ENCODE measurements around the gene GLP2R. TPM values are rescaled to one million over a fixed set of nuclear protein-coding genes. Genes with fewer than 3 reads are reported as not detected.

GLP2R gene
- total RNA-seq, 1 experiment from 2014 or later: 0.22 TPM

- Histone ChIP-seq H3K4me2 (ENCODE audit: low read length) (no peak overlapping the region), H2AFZ (ENCODE audit: low read length) (no peak overlapping the region), H4K20me1 (ENCODE audit: low read length) (no peaks in the 10 kb centered on the region), H3K27me3 (ENCODE audit: low read length) (peaks cover 41% of the 10 kb centered on the region), H3K4me1 (ENCODE audit: insufficient read depth, low read length) (no peaks in the 10 kb centered on the region), H3K36me3 (ENCODE audit: low read depth, low read length) (no peaks in the 10 kb centered on the region), H3K27ac (ENCODE audit: low read length) (no peak overlapping the region), H3F3A (ENCODE audit: low read length, unreplicated experiment) (no peaks in the 10 kb centered on the region), H3K79me2 (ENCODE audit: low read length) (no peaks in the 10 kb centered on the region), H3K9me3 (ENCODE audit: low read length) (no peaks in the 10 kb centered on the region), H3K9ac (ENCODE audit: low read length) (no peak overlapping the region), H3K9me2 (replicated peaks; ENCODE audit: low read length) (no peaks in the 10 kb centered on the region), H3K4me3 (ENCODE audit: low read length) (no peak overlapping the region)
- ChIA-PET POLR2A (ENCODE audit: unreplicated experiment) (no interaction called here), CTCF (no interaction called here)
- DNase-seq (no peak), ATAC-seq (no peak)
- intact Hi-C loops (cut with micrococcal nuclease): no loop called here
- TF ChIP-seq EZH2 (IDR thresholded peaks at IDR 0.05; ENCODE audit: low read length, unreplicated experiment) (no peak), EZH2phosphoT487 (IDR thresholded peaks at IDR 0.05; ENCODE audit: borderline replicate concordance, low read length) (no peak), CTCF (conservative IDR thresholded peaks at IDR 0.05; ENCODE audit: low read depth, low read length) (no peak)
- BruUV-seq (replicated peaks): no TSS peak
Observed at GRCh38 chr17:9941305-9941704, 115.6 kb downstream of the GLP2R start.

Other genes starting within 250 kb of the GLP2R start
- gene CFAP52, start 249.3 kb upstream of the GLP2R start, total RNA-seq (2014; rRNA removed): 0.47 TPM in 1 of 2 replicates, not detected in the other
- 8.1 and 10.0 TPM in 2 replicates for gene USP43, start 180.4 kb upstream of the GLP2R start, total RNA-seq (2014; rRNA removed)
- not detected in 2 replicates for gene DHRS7C, start 34.3 kb upstream of the GLP2R start, total RNA-seq (2014; rRNA removed)
- not detected in 2 replicates for gene GSG1L2, start 3.8 kb upstream of the GLP2R start, total RNA-seq (2014; rRNA removed)
- not detected in 2 replicates for gene RCVRN, start 79.3 kb downstream of the GLP2R start, total RNA-seq (2014; rRNA removed)

Measured in PC-3 (cell line).